Measurements from ENCODE around the gene CCDC57.

The CCDC57 gene

DNA sequence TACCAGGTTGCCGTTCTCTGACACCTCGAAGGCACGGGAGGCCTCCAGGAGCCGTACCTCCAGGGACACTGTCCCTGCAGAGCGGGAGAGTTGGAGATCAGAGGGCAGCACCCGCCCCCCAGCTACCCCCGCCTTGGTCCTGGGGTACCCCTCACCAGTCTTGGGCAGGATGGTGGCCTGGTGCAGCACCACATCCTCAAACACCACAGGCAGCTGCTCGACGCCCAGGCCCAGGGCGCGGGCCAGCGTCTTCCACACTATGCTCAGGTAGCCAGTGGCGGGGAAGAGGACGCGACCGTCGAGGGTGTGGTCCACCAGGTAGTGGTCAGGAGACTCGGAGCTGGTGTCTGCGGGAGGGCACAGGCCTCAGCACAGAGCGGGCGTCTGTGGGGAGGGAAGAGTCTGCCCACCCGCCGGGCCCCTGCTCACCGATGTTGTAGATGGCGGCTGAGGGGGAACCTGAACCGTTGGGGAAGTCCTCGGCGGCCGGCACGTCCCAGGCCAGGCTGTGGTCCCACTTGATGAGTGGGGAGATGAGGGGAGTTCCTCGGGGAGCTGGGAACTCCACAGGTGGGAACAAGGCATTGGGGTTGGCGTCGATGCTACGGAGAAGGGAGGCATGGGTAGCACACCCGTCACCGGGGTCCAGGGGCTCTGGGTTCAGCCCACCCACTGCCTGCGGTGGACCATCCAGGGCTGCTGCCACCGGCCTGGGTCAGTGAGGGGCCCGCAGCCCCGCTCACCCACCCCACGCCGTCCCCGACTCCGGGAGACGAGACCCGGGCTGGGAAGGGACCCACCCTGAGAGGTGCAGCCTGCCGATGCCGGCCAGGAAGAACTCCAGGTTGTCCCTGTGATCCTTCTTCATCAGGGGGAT lies 124.4 kb downstream of the CCDC57 start:
- Mint-ChIP-seq H3K4me3 (no peak overlapping the region), H3K27ac (no peak overlapping the region), H3K9me3 (no peaks in the 10 kb centered on the region), H3K27me3 (no peaks in the 10 kb centered on the region), H3K4me1 (no peaks in the 10 kb centered on the region), H3K36me3 (peaks cover 22% of the 10 kb centered on the region)
- no peak for DNase-seq
- CTCF ChIA-PET: interaction anchor here (0.6 kb wide), 1 partner anchor 123 kb away, joined by 3 read pairs; no protein-coding TSS in a partner anchor

DNA sequence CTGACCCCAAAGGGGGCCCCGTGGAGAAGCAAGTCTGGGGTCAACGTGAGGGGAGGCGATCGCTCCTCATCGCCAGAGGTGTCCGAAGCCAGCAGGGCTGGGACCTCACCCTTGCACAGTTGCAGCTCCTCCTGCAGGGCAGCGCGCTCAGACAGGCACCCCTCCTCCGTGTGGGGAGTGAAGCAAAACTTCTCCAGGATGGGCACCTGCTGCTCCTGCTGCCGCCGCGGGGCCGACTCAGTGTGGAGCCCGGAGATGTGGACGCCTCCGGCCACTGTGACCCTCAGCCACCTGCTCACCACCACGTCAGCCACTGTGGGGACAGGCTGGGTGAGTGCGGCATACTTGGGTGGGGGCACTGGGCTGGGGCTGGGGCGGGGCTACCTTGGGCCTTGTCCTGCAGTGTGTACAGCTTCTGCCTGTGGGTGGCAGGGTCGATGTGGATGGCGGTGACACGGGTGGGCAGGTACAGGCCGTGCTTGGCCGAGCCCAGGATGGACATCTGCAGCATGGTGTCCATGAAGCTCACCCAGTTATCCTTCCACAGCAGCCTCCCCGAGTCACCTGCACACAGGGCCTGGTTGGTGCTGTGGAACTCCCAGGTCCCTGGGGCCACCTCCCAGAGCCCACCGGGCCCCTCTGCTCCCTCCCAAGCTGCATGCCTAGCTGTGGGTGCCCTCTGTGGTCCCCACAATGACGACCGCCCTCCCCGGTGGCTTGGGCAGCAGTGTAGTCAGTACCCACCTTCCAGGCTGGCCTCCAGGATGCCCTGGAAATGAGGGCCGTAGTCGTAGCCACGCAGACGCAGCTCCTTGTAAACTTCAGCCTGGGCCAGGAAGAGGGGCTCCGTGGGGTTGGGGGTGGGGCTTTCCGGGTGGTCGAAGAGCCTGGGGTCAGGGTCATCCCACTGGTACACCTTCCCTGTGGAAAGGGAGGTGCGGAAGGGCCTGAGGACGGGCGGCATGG lies 125.4 kb downstream of the CCDC57 start:
- Mint-ChIP-seq H3K4me3 (no peak overlapping the region), H3K27me3 (no peaks in the 10 kb centered on the region), H3K27ac (no peak overlapping the region), H3K36me3 (peaks cover 24% of the 10 kb centered on the region), H3K4me1 (no peaks in the 10 kb centered on the region), H3K9me3 (no peaks in the 10 kb centered on the region)
- DNase-seq: no peak
- CTCF ChIA-PET: no interaction called here

DNA sequence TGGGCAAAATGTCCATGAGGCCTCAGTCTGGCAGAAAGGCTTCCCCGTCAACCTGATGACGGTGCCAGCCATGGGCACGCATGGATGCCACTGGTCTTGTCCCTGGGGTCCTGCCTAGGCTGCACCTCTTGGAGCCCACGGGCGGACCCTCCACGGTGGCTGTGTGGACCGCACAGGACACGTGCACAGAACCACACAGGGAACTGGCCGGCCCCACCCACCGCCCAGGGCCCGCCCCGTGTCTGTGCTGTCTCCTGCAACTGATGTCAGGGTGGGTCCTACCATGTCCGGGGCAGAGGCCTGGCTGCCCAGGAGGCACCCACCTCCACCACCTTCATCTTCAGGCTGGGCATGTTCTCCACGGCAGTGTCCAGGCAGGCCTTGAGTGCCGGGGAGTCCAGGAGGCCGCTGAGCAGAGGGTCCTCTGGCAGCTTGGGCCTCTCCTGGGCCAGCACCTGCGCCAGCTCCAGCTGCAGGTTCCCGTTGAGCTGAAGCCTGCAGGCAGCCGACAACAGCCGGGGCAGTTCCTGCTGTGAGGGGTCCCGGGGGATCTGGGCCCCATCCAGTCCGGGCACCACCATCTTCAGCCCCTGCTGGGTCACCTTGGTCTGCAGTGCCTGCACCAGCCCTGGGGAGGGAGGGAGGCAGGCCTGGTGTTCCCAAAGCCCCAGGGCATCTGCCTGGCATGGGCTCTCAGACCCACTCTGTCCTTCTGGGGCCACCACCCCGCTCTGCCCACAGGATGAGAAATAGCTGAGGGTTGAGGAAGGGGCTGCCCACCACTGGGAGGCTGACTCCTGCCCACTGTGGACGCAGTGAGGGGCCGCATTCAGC lies 126.5 kb downstream of the CCDC57 start:
- Mint-ChIP-seq H3K27me3 (no peaks in the 10 kb centered on the region), H3K9me3 (no peaks in the 10 kb centered on the region), H3K36me3 (peaks cover 21% of the 10 kb centered on the region), H3K4me1 (no peaks in the 10 kb centered on the region), H3K4me3 (no peak overlapping the region), H3K27ac (no peak overlapping the region)
- no peak for DNase-seq
- CTCF ChIA-PET: no interaction called here

GRCh38 chr17:82085031-82085861 lies 127.4 kb downstream of the CCDC57 start:
- no peak overlapping the region for H3K27ac Mint-ChIP-seq
- no peaks in the 10 kb centered on the region for H3K4me1 Mint-ChIP-seq
- no peak for DNase-seq
- H3K4me3 Mint-ChIP-seq: no peak overlapping the region
- H3K9me3 Mint-ChIP-seq: no peaks in the 10 kb centered on the region
- H3K36me3 Mint-ChIP-seq: peaks cover 20% of the 10 kb centered on the region
- CTCF ChIA-PET: no interaction called here
- no peaks in the 10 kb centered on the region for H3K27me3 Mint-ChIP-seq

DNA sequence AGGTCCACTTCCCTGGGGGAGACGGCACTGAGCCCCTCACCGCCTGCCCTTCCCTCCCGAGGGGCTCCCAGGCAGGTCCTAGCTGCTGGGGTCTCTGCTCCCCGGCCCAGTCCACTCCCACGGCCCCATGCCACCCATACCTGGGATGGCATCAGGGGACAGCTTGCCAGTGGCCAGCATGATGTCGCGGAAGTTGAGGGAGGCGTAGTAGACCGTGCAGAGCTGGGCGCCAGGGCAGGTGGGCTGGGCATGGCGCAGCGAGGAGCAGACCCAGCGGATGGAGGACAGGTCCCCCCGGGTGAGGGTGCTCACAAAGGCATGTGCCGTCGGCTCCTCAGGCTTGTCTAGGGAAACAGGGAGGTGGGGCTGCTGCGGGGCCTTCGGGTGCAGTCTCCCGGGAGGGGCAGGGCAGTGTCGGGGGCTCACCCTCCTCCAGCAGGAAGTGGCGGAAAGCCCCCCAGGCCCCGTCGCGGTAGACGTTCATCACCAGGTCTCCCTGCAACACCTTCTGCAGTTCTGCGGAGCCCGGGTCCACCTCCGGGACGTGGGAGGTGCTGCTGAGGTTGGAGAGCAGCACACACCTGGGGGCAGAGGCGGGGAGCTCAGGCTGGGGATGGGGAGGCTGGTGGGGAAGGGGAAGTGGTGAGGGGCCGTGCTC lies 128.1 kb downstream of the CCDC57 start:
- Mint-ChIP-seq H3K4me3 (no peak overlapping the region), H3K27me3 (no peaks in the 10 kb centered on the region), H3K36me3 (peaks cover 24% of the 10 kb centered on the region), H3K4me1 (no peaks in the 10 kb centered on the region), H3K9me3 (no peaks in the 10 kb centered on the region), H3K27ac (no peak overlapping the region)
- no peak for DNase-seq
- CTCF ChIA-PET: no interaction called here

GRCh38 chr17:82083533-82084359 lies 128.9 kb downstream of the CCDC57 start:
- no peaks in the 10 kb centered on the region for H3K4me1 Mint-ChIP-seq
- H3K27ac Mint-ChIP-seq: no peak overlapping the region
- DNase-seq: no peak
- H3K4me3 Mint-ChIP-seq: no peak overlapping the region
- H3K9me3 Mint-ChIP-seq: no peaks in the 10 kb centered on the region
- CTCF ChIA-PET: no interaction called here
- no peaks in the 10 kb centered on the region for H3K27me3 Mint-ChIP-seq
- H3K36me3 Mint-ChIP-seq: peaks cover 26% of the 10 kb centered on the region

DNA sequence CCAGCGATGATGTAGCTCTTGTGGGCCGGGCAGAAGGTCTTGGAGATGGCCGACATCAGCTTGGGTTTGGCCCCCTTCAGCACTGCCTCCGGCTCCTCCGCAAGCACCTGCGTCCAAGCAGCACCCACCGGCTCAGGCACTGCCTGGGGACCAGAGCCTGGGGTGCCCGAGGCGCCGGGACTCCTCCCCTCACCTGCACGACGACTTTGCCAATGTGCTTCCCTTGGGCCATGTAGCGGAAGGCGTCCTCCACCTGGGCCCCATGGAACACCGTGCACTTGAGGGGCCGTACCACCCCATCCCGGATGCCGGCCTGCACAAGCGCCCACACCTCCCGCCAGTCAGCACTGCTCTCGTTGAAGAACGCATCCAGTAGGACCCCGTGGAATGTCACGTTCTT lies 129.6 kb downstream of the CCDC57 start:
- Mint-ChIP-seq H3K36me3 (peaks cover 26% of the 10 kb centered on the region), H3K4me3 (no peak overlapping the region), H3K27me3 (no peaks in the 10 kb centered on the region), H3K27ac (no peak overlapping the region), H3K4me1 (no peaks in the 10 kb centered on the region), H3K9me3 (no peaks in the 10 kb centered on the region)
- CTCF ChIA-PET: no interaction called here
- no peak for DNase-seq

- no peak overlapping the region for H3K27ac Mint-ChIP-seq
- CTCF ChIA-PET: no interaction called here
Observed at GRCh38 chr17:82082456-82082855, 130.2 kb downstream of the CCDC57 start.

GRCh38 chr17:82081966-82082365 lies 130.7 kb downstream of the CCDC57 start:
- Mint-ChIP-seq H3K27ac (no peak overlapping the region), H3K36me3 (peaks cover 25% of the 10 kb centered on the region), H3K4me3 (no peak overlapping the region), H3K27me3 (no peaks in the 10 kb centered on the region), H3K9me3 (no peaks in the 10 kb centered on the region), H3K4me1 (no peaks in the 10 kb centered on the region)
- no peak for DNase-seq
- CTCF ChIA-PET: no interaction called here

More at GRCh38 chr17:82082456-82082855, 130.2 kb downstream of the CCDC57 start:
- H3K4me3 Mint-ChIP-seq: no peak overlapping the region
- peaks cover 25% of the 10 kb centered on the region for H3K36me3 Mint-ChIP-seq
- H3K9me3 Mint-ChIP-seq: no peaks in the 10 kb centered on the region
- H3K4me1 Mint-ChIP-seq: no peaks in the 10 kb centered on the region
- DNase-seq: no peak
- no peaks in the 10 kb centered on the region for H3K27me3 Mint-ChIP-seq

DNA sequence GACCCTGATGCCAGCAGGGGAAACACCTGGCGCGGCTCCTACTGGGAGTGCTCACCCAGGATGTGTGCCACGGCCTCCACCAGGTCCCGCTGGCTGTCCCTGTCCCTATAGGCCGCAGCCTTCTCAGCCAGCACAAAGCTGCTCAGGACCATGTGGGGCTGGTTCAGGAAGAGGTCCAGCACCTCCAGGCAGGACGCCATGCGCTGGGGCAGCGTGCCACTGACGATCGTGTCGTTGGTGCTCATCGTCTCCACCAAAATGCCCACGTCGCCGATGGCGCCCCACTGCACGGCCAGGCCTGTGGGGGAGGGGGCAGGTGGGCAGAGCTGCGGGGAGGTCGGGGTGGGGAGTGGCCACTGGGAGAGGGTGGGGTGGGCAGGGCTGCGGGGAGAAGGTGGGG lies 131.1 kb downstream of the CCDC57 start:
- H3K27ac Mint-ChIP-seq: no peak overlapping the region
- no peaks in the 10 kb centered on the region for H3K27me3 Mint-ChIP-seq
- DNase-seq: no peak
- H3K9me3 Mint-ChIP-seq: no peaks in the 10 kb centered on the region
- peaks cover 24% of the 10 kb centered on the region for H3K36me3 Mint-ChIP-seq
- H3K4me1 Mint-ChIP-seq: no peaks in the 10 kb centered on the region
- CTCF ChIA-PET: interaction anchor here (0.5 kb wide), 1 partner anchor 15 kb away, joined by 4 read pairs; no protein-coding TSS in a partner anchor
- no peak overlapping the region for H3K4me3 Mint-ChIP-seq

- CTCF ChIA-PET: interaction anchor here (0.5 kb wide), 1 partner anchor 14 kb away, joined by 4 read pairs; no protein-coding TSS in a partner anchor
- H3K9me3 Mint-ChIP-seq: no peaks in the 10 kb centered on the region
- no peak for DNase-seq
- H3K4me3 Mint-ChIP-seq: no peak overlapping the region
- no peak overlapping the region for H3K27ac Mint-ChIP-seq
- H3K4me1 Mint-ChIP-seq: no peaks in the 10 kb centered on the region
- H3K27me3 Mint-ChIP-seq: no peaks in the 10 kb centered on the region
- peaks cover 24% of the 10 kb centered on the region for H3K36me3 Mint-ChIP-seq
Observed at GRCh38 chr17:82080789-82081464, 131.7 kb downstream of the CCDC57 start.
